Heart right ventricle (tissue), 16 donors: Measurements from ENCODE around the gene CRX. TPM values are rescaled to one million over a fixed set of nuclear protein-coding genes. Genes with fewer than 3 reads are reported as not detected.
"Not testable (repeated sequence)": the region's sequence is repeated elsewhere in the genome, so short reads cannot be mapped to it uniquely, and the experiment has no call there.

Source experiments
- ATAC-seq, 8 donors: fragments of 200-7000 bp; cut with Tn5 transposase; one replicate each; pipeline ENCODE4 v1.9.1; 2020; ENCODE audit warnings: mild to moderate bottlenecking in 8 of 8, moderate library complexity in 8 of 8, moderate number of reproducible peaks in 1 of 8
- DNase-seq, 2 donors: peaks; one replicate each; pipeline ENCODE4 v3.0.0-alpha.2; 2020
- H3K27ac ChIP-seq, 10 donors: fragments of 200-600 bp; sonication (generic) in 2 of 10; one replicate each; pipeline versions ENCODE4 v1.5.0 to v1.8.0; 2020 to 2022; ENCODE audit warnings: mild to moderate bottlenecking in 3 of 10
- H3K27me3 ChIP-seq, 7 donors: fragments of 200-600 bp; one replicate each; pipeline ENCODE4 v1.8.0; 2021 to 2022; ENCODE audit warnings: mild to moderate bottlenecking in 2 of 7
- H3K36me3 ChIP-seq, 9 donors: fragments of 200-600 bp; sonication (generic) in 1 of 9; one replicate each; pipeline versions ENCODE4 v1.5.0 to v1.8.0; 2020 to 2022; ENCODE audit warnings: mild to moderate bottlenecking in 2 of 9
- H3K4me1 ChIP-seq, 9 donors: fragments of 200-600 bp; sonication (generic) in 1 of 9; one replicate each; pipeline versions ENCODE4 v1.5.0 to v1.8.0; 2020 to 2022; ENCODE audit warnings: mild to moderate bottlenecking in 4 of 9
- H3K4me3 ChIP-seq, 10 donors: fragments of 200-600 bp; sonication (generic) in 2 of 10; one replicate each; pipeline versions ENCODE4 v1.5.0 to v1.8.0; 2020 to 2022; ENCODE audit warnings: mild to moderate bottlenecking in 7 of 10, moderate library complexity in 2 of 10
- H3K9me3 ChIP-seq, 11 donors: fragments of 200-600 bp in 10 of 11; sonication (generic) in 2 of 11; one replicate each; pipeline versions ENCODE4 v1.5.0 to v1.8.0; 2013 to 2022; ENCODE audit warnings: mild to moderate bottlenecking in 2 of 11, control low read depth in 1 of 11, moderate library complexity in 1 of 11
- CTCF ChIP-seq, 9 donors: fragments of 200-600 bp; sonication (generic) in 2 of 9; IDR thresholded peaks; one replicate each; pipeline versions ENCODE4 v1.5.0 to v1.8.0; 2021 to 2022; ENCODE audit warnings: antibody characterized with exemption in 9 of 9, mild to moderate bottlenecking in 5 of 9, moderate library complexity in 1 of 9
- WGBS, 2 donors: extraction: QIAGEN DNeasy Blood & Tissue Kit; methylation state at CpG; one replicate each; pipeline ENCODE4 v1.1.7; 2013; ENCODE audit warnings: inconsistent platforms in 1 of 2; 5-methylcytosine and 5-hydroxymethylcytosine counted together
- intact Hi-C, 10 donors: fragments of 100-400 bp; cut with DNase I; formaldehyde crosslinking; loops; one replicate each; pipeline versions ENCODE4 v1.11.1 to v1.14.2; 2022
- polyA plus RNA-seq, 2 donors: library from polyadenylated mRNA; stranded (reverse); fragments of 200-250 nt; gene quantifications; one replicate each; pipeline ENCODE4 v1.2.3, GENCODE V29; 2013
- total RNA-seq, 10 donors: library from RNA; stranded (reverse); fragmentation: NEBNext Ultra II Directional in 3 of 10; extraction: Animal tissue kit (Norgen Biotek cat#: 25700) in 3 of 10; gene quantifications; one replicate each; pipeline versions ENCODE4 v1.2.1 to v1.2.4, GENCODE V29; 2021 to 2023
- donor health status: Arrhythmogenic right ventricular cardiomyopathy.
- donor health status: ischemic (EF 13 %, LVEDD 7.1; RV severe dilation, severe dysfunction).
- donor health status: healthy with polysubstance abuse.
- donor health status: DM: no; HTN: yes; CAD: no.
- donor health status: DM: no; HTN: no; CAD: no.
- donor health status: ischemic (EF 25% LVEDD 6.9; RV normal size, moderate dysfunction).
- donor health status: ischemic (EF 25% LVEDD 5.7; RV mildly dilated, moderate dysfunction).
- donor health status: healthy.
- donor health status: DM: yes; HTN: yes; CAD: no.
- donor health status: Ischemic cardiomyopathy.
- donor health status: ischemic (EF 35%, LVEDD 5.7; RV mildly dilated, moderate dysfunction).
- donor health status: nonischemic (EF 11% LVEDD 7.7; RV severe dilation, severe dysfunction).
- donor health status: DM: yes; HTN: yes; CAD: no.
- donor health status: PGD.
- donor health status: ischemic (EF 29% LVEDD 5.4; RV normal size, mild dysfunction).
- donor health status: nonischemic (EF 23%, LVEDD 6.1; RV moderate dilation, normal function).

The CRX gene
- total and polyA plus RNA-seq, 12 donors = not detected

- H3K36me3 ChIP-seq = peaks cover 0 to 64% (median 34%) of the 10 kb centered on the region in 9 donors
- TF ChIP-seq CTCF (IDR thresholded peaks at IDR 0.05) = no peak
- no peak overlapping the region for H3K4me3 ChIP-seq
- H3K27ac ChIP-seq = peak overlapping the region in 1 of 10 donors; percentile 26
- peaks cover 0 to 38% (median 20%) of the 10 kb centered on the region in 9 donors for H3K4me1 ChIP-seq
- ATAC-seq (no peak), DNase-seq (no peak)
- no peaks in the 10 kb centered on the region for H3K9me3 ChIP-seq
- H3K27me3 ChIP-seq = no peaks in the 10 kb centered on the region
- WGBS, 2 donors = 93 to 94% methylated on average over 7 of the region's 7 CpGs
- intact Hi-C loops = loop anchor here in 5 of 10 donors (5.0 kb wide), 3 partner anchors 69 to 79 kb away; partner anchors contain the start of gene EHD2 (in 3 of the 5)
Observed at GRCh38 chr19:47786566-47786965, 35.2 kb upstream of the CRX start.

- DNase-seq, H3K9me3 ChIP-seq, ATAC-seq, H3K4me3 ChIP-seq, H3K27me3 ChIP-seq: not testable (repeated sequence)
- Histone ChIP-seq H3K27ac (peak overlapping the region in 2 of 10 donors; percentile 5 to 26), H3K36me3 (peaks cover 0 to 61% (median 34%) of the 10 kb centered on the region in 9 donors), H3K4me1 (peaks cover 0 to 30% (median 13%) of the 10 kb centered on the region in 9 donors)
- 67% methylated on average over 10 of the region's 10 CpGs for WGBS, 2 donors
- intact Hi-C loops = loop anchor here in 5 of 10 donors (5.0 kb wide), 3 partner anchors 70 to 80 kb away; partner anchors contain the start of gene EHD2 (in 3 of the 5)
Observed at GRCh38 chr19:47787307-47787706, 34.4 kb upstream of the CRX start.

DNA sequence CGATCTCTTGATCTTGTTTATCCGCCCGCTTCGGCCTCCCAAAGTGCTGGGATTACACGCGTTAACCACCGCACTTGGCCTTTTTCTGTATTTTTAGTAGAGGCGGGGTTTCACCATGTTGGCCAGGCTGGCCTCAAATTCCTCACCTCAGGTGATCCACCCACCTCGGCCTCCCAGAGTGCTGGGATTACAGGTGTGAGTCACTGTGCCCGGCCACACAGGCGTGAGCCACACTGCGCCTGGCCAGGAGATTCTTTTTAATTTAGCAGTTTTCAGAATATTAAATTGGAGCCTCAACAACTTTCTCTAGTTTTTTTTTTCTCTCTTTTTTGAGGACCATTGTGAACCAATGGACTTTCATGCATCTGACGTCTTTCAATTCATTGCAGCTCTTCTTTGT, 31.9 kb upstream of the CRX start:
- Histone ChIP-seq H3K4me1 (peaks cover 0 to 15% (median 0%) of the 10 kb centered on the region in 9 donors), H3K36me3 (peaks cover 0 to 35% (median 18%) of the 10 kb centered on the region in 9 donors)
- not testable (repeated sequence) for H3K4me3 ChIP-seq, ATAC-seq, H3K27ac ChIP-seq, H3K27me3 ChIP-seq, DNase-seq, H3K9me3 ChIP-seq
- intact Hi-C loops = loop anchor here in 8 of 10 donors (1.0 to 10.0 kb wide), 8 partner anchors 23 to 83 kb away; partner anchors contain the start of gene EHD2 (in 5 of the 8)
- 94 to 95% methylated on average over 13 of the region's 13 CpGs for WGBS, 2 donors

DNA sequence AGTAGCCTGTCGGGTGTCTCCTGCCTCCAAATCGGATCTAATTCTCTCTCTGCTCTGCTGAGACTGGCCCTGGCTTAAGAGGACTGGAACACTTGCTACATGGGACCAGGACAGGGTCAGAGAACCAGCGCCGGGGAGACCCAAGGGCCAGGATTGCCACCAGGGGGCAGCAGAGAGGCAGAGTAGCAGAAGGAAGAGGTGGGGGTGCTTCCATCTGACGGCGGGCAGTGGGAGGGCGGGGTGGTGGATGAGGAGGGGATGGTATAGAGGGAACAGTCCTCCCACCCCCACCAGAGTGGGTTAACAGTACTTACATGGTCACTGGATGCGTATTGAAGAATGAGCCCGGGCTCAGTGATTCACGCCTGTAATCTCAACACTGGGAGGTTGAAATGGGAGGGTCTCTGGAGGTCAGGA, 31.3 kb upstream of the CRX start:
- H3K4me3 ChIP-seq = no peak overlapping the region
- 13 to 16% methylated on average over 10 of the region's 10 CpGs for WGBS, 2 donors
- peak; percentile 40 to 81 (median 66) for ATAC-seq
- no peak overlapping the region for H3K27ac ChIP-seq
- peaks cover 0 to 8% (median 0%) of the 10 kb centered on the region in 11 donors for H3K9me3 ChIP-seq
- peaks cover 0 to 15% (median 0%) of the 10 kb centered on the region in 9 donors for H3K4me1 ChIP-seq
- peak; percentile 80 to 88 for DNase-seq
- no peaks in the 10 kb centered on the region for H3K27me3 ChIP-seq
- intact Hi-C loops = loop anchor here in 2 of 10 donors (5.0 to 10.0 kb wide), 2 partner anchors 74 to 78 kb away; partner anchors contain the start of gene EHD2 (in 1 of the 2)
- peaks cover 0 to 30% (median 12%) of the 10 kb centered on the region in 9 donors for H3K36me3 ChIP-seq
- peak; percentile 73 to 87 (median 84) for TF ChIP-seq CTCF (IDR thresholded peaks at IDR 0.05)

DNA sequence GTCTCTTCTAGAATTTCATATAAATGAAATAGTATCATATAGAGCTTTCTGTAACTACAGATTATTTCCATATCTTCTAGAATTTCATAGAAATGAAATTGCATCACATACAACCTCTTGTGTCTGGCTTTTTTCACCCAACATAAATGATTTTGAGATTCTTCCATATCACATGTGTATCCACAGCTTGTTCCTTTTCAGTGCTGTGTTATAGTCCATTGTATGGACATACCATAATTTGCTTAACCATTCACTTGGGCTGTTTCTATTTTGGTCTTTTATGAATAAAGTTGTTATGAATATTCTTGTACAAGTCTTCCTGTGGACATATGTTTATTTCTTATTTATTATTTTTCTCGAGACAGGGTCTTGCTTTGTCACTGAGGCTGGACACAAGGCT, 29.1 kb upstream of the CRX start:
- H3K4me3 ChIP-seq = no peak overlapping the region

More for the DNA sequence above, 29.1 kb upstream of the CRX start:
- Histone ChIP-seq H3K4me1 (peaks cover 0 to 11% (median 0%) of the 10 kb centered on the region in 9 donors), H3K27ac (no peak overlapping the region), H3K36me3 (peaks cover 0 to 7% (median 0%) of the 10 kb centered on the region in 9 donors), H3K9me3 (peaks cover 0 to 8% (median 0%) of the 10 kb centered on the region in 11 donors), H3K27me3 (no peaks in the 10 kb centered on the region)
- ATAC-seq (no peak), DNase-seq (no peak)
- 95 to 100% methylated on average over 1 of the region's 1 CpG for WGBS, 2 donors
- intact Hi-C loops = loop anchor here in 2 of 10 donors (5.0 to 10.0 kb wide), 2 partner anchors 72 to 80 kb away; partner anchors contain the start of gene EHD2 (in 1 of the 2)
- TF ChIP-seq CTCF (IDR thresholded peaks at IDR 0.05) = no peak
